Upper lobe of left lung (tissue), 4 donors: ENCODE data around the gene CERS1.

Experiments
- CTCF ChIP-seq, 6 experiments: fragments of 450-650 bp in 4 of 6; fragments of 200-600 bp in 2 of 6; sonication (generic) in 2 of 6; IDR thresholded peaks; one replicate each; pipeline ENCODE4 v1.5.1; 2016 to 2019; ENCODE audit warnings: antibody characterized with exemption in 6 of 6
- EP300 ChIP-seq, 4 donors: sonication (generic); formaldehyde crosslinking; IDR thresholded peaks; one replicate each; pipeline ENCODE4 v1.5.1; 2017; ENCODE audit warnings: antibody characterized with exemption in 4 of 4, control low read depth in 2 of 4
- POLR2A ChIP-seq, 4 donors: fragments of 450-650 bp; IDR thresholded peaks; one replicate each; pipeline ENCODE4 v1.5.1; 2016 to 2017; ENCODE audit warnings: antibody characterized with exemption in 4 of 4, mild to moderate bottlenecking in 2 of 4
- POLR2AphosphoS5 ChIP-seq, 2 donors: sonication (generic); formaldehyde crosslinking; IDR thresholded peaks; one replicate each; pipeline ENCODE4 v1.5.1; 2017; ENCODE audit warnings: antibody characterized with exemption in 2 of 2

GRCh38 chr19:18878058-18878797 lies 17.7 kb downstream of the CERS1 start:
- no peak for TF ChIP-seq CTCF (IDR thresholded peaks at IDR 0.05)
- no peak for TF ChIP-seq POLR2AphosphoS5 (IDR thresholded peaks at IDR 0.05)
- TF ChIP-seq POLR2A (IDR thresholded peaks at IDR 0.05), result no peak
- TF ChIP-seq EP300 (IDR thresholded peaks at IDR 0.05), result no peak
